Measurements from ENCODE around the gene PIR. TPM values are rescaled to one million over a fixed set of nuclear protein-coding genes. Genes with fewer than 3 reads are reported as not detected.
A peak's percentile ranks its signal among the peaks of the same experiment; 100 is the strongest.

The PIR gene
- total RNA-seq: 19.3 TPM

DNA sequence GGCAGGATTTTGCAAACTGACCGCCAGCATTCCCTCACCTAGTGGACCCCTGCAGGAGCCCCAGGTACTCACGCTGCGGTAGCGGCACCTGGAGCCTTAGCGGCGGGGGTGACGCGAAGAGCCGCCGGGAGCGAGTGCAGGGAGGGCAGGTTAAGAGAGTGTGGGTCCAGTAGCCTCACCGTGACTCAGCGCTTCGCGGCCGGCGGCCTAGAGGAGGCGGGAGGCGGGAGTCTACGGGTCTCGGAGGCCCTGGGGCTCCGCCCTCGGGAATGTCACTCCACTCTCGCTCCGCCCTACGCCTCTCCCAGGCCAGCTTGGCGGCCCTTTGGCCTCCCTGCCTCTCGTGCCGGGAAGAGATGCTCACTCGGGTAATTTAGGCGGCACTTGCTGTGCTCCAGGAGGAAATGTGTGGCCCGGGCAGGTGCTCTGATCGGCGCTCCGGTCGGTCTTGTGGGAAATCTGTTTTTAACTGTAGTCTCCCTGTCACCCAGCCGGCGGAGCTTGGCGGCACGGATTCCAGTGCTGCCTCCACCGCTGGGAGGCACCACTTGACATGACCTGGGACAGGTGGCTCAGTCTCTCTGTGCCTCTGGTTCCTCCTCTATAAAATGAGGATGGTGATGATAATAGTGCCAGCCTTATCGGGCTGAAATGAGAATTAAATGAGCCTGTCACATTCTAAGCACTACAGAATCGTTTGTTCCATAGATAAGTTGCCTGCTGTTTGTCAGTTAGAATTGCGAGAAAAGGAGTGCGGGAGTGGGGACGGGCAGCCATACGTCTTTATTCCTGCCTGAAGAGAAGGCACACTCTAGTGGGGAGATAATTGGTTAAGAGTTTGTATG is at the start of gene PIR:
TSS of gene PIR (minus strand) at position 216 of the 845 bp plus-strand sequence. CDS start 2,076 bp downstream, outside the sequence.
- DNase-seq (ENCODE audit: low spot score) (peak; percentile 88), ATAC-seq (peak; percentile 99)

DNA sequence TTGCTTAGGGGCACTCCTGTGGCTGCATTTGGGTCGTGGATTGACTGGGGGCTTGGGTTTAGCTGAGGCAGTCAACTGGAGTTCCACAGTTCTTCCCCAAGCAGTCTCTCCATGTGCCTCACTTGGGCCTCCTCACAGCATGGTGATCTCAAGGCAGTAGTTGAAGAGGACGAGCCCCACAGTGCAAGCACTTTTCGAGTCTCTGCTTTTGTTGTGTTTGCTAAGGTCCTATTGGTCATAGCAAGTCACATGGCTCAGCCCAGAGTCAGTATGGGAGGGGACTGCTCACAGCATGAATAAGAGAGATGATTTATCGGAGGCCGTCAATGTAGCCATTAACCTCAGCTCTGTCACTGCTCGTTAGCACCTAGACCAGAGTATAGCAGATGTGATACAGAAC is 37.2 kb upstream of the PIR start:
- no peak for DNase-seq (ENCODE audit: low spot score)
- no peak for ATAC-seq

DNA sequence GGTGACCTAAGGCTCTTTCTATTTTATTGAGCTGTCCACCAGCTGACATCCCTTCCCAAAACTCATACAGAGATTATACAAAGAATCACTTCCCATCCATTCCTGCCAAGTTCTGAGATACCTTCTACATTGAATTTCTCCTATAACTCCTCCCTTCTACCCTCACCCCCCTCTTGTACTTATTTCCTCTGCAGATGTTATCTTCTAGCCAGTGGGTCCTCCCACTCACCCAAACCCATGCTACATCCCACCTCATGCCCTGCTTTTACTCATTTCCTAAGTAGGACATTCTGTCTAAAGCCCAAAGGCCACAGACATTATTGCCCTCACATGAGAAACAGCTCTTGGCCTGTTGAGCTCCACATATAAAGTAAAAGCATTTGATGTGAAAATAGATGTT is 36.0 kb upstream of the PIR start:
- ATAC-seq (no peak), DNase-seq (ENCODE audit: low spot score) (no peak)

DNA sequence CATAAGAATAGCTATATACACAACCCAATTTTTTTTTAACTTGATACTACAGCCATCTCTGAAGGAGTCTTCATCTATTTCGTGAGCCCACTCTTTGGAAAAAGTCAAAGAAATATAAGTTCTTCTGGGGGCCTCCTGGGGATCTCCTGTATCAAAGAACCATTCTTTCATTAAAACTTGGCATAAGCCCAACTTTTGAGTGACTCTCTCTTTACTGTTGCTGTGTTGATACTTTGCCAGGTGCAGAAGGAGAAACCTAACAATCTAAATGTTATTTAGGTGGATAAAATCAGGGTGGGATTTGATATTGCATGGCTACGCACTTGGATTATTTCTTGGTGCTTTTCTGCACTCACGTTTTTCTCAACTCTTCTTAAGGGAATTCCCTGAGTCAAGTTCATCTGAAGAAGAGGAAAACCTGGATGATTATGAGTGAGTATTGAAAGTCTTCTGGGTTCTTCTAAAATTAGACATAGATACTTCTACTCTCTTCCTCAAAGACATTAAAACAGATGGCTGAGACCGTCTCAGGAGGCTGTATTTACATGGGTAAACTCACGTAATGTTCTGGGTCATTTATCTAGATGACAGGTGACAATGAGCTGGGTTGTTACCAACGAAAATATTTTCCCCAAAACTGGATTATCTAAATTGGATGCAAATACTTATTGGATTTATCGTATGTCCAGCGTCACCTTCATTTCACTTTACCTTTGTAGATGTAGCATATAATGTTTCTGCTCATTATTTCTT is 32.7 kb upstream of the PIR start:
- DNase-seq (ENCODE audit: low spot score) (no peak), ATAC-seq (no peak)

DNA sequence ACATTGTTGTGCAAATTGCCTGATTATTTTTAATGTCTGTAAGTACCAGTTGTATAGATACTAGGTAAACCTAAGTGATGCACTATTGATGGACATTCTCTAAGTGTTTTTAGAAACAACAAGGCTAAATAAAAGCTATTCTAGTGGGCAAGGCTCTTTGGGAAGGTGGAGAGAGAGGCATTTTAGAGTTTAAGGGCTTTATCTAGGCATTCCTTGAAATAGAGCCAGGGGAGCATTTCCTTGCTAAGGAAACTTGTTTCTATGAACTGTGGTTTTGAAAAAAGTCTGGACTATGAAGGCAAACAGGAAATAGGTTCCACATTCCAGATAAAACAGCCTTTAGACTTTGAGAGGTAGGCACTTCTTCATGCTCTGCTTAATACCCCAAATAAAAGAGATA is 31.3 kb upstream of the PIR start:
- DNase-seq (ENCODE audit: low spot score): no peak

DNA sequence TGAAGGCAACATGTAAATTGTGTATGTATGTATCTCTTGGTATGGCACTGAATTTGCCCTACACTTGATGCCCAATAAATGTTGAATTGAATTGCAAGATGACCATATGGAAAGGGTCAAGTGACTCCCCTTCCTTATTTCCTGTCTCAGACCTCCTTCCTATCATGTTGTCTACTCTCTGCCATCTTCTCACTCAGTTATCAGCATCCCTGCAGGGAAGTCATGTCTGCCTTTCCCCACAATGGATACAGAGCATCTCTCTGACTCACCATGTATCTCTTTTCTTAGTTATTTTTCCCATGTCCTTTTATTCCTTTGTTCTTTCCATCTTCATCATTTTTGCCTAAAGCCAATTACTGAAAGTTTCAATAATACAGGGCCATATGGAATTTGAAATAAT is 30.0 kb upstream of the PIR start:
- ATAC-seq (no peak), DNase-seq (ENCODE audit: low spot score) (no peak)

More for the DNA sequence above, 31.3 kb upstream of the PIR start:
- no peak for ATAC-seq

DNA sequence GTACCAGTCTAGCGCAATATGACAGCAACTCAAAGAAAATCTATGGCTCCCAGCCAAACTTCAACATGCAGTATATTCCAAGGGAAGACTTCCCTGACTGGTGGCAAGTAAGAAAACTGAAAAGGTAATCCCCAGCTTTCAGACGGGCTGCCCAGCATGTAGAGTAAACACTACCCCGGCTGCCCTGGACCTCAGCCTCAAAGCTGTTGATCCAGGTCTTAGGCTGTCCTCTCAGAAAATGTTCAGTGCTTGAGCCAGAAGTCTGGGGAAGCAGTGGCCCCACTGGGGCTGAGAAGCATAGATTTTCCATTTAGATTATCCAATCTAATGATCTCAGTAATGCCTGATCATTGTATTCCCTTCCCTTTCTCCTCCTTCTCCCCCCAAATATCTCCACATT is 29.3 kb upstream of the PIR start:
- no peak for ATAC-seq
- DNase-seq (ENCODE audit: low spot score): no peak

DNA sequence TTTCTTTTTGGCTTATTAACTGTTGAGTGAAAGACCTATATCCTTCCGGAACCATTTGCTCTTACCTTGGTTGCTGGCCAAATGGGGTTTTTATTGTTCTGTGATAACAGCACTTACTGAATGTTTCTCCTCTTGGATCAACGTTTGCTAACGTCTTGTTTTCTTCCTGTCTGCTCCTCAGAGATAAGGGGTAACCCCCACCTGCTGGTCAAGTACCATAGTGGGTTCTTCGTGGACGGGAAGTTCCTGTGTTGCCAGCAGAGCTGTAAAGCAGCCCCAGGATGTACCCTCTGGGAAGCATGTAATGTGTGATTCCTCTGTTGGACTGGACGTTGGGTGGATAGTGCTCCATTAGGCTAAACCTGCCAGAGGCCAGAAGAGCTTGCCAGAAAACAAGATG is 22.8 kb upstream of the PIR start:
- DNase-seq (ENCODE audit: low spot score) (no peak), ATAC-seq (no peak)

DNA sequence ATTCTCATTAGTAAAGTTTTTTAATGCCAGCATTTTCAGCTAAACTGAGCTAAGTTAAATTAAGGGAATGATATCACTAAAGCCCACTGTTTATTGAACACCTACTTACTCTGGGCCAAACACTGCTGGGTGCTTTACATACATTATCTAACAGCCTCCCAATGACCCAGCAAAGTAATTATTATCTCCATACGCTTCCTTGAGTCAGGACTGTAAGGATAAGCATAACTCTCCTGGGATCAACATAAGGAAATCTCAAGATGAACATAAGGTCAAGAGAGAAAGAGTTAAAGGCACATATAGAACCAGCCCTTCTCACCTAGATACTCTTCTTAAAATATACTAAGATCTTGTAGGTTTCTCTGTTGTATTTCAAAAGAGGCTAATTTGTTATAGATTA is 21.1 kb upstream of the PIR start:
- DNase-seq (ENCODE audit: low spot score): no peak
- ATAC-seq: no peak

DNA sequence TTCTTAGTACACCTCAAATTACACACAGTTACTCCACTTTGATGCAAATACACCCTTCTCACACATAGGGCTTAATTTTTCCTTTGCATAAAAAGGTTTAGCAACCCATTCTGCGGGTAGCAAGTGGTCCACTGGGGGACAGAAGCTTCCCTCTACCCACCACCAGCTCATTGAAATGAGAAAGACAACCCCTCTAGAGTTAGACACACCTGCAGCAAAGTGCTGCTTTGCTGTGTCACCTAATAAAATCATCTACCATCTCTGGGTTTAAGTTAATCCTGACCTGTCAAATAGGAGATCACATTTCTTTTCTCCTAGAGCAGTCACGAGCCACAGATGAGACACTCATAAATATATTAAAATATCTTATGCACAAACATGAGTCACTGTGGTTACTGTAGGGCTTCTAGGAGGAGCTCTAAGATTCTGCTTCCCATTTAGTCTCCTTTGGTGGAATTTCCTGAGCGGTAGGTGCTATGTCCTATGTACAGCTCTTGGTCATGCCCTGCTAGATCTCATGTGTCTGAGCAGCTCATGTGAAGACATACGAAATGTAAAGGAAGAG is 19.4 kb upstream of the PIR start:
- DNase-seq (ENCODE audit: low spot score): no peak
- no peak for ATAC-seq

DNA sequence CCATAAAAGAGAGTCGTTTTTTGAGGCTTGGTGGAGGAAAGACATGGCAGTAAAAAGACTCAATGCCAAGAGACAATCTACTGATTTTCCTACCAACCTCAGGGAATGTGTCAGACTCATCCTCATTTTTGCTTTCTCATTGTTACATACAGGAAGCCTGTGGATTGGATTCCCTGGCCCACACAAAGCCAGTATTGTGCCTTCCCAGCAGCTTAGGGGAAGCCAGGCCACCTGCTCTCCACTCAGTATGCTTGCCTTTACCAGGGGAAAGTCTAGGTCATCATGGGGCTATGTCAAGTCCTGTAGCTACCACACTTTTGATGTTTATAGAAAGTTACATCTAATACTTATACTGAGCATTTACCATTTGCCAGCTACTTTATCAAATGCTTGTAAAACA is 18.4 kb upstream of the PIR start:
- ATAC-seq (no peak), DNase-seq (ENCODE audit: low spot score) (no peak)

DNA sequence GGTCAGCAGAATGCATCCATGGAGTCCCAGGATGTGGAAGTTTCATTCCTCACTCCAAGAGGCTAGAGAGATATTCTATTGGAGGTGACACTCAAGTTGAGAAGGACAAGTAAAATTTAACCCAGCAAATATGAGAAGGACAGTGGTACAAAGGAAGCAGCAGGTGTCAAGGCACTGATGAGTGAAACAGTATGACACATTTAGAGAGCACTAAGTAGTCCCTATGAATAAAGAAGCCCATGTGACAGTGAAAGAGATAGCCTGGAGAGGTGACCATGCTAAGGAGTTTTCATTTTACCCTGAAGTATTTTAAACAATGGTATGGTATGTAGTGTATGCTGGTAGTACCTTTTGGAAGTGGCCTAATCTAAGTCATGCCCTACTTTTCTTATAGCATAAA is 16.7 kb upstream of the PIR start:
- no peak for DNase-seq (ENCODE audit: low spot score)
- no peak for ATAC-seq

DNA sequence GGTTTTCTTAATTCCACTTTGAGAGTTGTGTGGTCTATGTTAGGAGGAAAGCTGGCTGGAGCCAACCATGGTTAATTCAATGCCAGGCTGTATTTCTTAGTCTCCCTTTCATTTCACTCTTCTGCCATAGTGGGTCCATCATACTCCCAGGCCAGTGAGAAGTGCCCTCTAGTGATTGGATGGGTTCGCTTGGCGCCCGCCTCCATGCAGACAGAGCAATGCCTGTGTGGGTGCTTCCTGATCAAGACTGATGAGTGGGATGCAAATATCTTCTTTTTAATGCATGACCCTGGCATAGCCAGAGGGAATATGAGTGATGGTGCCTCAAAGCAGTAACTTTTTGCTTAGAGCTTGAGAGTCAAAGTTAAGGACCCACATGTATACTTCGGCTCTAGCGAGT is 13.9 kb upstream of the PIR start:
- DNase-seq (ENCODE audit: low spot score) (no peak), ATAC-seq (no peak)

DNA sequence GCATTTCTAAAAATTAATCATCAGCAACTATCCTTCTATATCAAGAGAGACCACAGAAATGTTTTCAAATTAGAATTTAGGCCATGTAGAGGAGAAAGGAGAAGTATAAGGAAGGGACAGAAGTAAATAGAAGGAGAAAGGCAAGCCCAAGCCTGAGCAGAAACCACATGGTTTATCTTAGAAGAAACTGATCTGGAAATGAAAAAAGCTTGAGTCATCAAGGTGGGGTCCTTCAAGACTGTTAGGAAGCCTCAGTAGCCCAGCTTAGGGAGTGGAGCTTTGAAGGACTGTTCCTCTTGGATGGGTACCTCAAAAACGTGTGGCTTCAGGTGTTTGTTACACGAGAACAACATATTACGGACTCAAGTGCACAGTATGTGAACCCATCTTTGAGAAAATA is 12.0 kb upstream of the PIR start:
- ATAC-seq (no peak), DNase-seq (ENCODE audit: low spot score) (no peak)

DNA sequence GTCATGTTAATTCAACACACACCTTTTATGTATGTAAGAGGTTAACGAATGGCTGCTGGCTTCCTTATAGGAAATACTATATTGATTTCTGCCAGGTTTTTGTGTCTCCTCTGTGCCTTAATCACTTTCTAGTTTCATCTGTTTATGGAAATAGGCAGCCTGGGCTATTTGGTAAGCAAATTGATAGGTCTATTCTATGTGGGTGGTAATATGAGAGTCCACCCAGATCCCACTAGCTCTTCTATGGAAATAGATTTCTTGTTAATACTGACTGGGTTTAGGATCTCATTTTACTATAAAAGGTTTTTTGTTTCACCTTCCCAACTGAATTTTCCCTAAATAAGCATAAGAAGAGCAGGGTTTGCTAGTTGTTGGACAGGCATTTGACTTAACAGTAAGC is 11.5 kb upstream of the PIR start:
- DNase-seq (ENCODE audit: low spot score): no peak

DNA sequence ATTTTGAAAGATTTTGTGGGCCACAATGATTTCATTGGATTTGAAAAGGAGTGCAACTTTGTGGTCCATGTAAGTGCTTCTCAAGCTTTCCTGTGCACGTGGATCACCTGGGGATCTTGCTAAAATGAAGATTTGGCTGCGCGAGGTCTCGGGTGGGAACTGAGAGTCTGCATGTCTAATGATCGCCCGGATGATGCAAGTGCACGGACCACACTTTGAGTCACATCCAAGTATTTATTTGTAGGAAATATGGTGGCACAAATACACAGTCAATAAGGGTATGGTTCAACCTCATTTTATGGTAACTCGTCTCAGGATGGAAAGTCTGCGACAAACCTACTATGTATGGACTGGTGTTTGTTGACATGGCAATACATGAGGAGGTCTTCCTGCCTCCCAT is 8.4 kb upstream of the PIR start:
- ATAC-seq: no peak
- no peak for DNase-seq (ENCODE audit: low spot score)

More for the DNA sequence above, 11.5 kb upstream of the PIR start:
- no peak for ATAC-seq

DNA sequence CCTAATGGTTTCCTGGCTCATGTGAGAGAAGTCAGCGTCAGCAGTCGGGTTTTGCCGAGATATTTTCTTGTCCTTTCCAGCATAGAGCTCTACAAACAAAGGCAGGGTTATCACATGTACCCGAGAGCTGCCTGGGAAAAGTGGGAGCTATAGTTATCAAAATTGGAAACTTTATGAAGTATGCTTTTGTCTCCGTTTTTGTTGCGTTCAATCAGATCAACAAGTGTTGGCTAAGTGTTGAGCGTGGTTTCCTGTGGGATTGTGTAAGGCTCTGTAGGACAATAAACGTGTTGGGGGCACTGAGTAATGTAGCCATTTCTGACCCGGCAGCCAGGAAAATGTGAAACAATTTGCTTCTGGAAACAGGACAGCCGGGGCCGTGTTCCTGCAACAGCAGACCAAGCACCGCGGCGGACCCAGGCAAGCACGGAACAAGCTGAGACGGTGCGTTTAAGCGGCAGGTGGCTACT is 7.4 kb upstream of the PIR start, which contains the start of gene BMX:
TSS of gene BMX (plus strand) at position 311 of the 470 bp plus-strand sequence. CDS start 7,547 bp downstream, outside the sequence.
- no peak for DNase-seq (ENCODE audit: low spot score)
- no peak for ATAC-seq

DNA sequence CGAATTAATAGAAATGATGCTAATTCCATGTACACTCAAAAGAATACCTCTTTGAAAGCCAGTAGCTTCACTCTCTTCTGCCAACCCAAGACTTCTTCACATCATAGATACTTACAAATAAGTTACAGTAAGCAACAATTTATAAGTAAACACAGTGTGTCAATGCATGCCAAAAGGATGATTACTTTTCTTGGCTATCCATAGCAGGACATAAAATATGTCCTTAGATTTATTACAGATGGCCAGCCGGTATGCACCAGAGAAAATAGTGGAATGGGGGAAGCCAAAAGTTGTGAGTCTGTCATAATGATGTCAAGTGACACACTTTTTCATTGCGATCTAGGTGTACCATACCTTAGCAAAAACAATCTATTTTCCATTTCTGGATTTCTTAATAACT is 6.8 kb upstream of the PIR start:
- ATAC-seq (no peak), DNase-seq (ENCODE audit: low spot score) (no peak)

DNA sequence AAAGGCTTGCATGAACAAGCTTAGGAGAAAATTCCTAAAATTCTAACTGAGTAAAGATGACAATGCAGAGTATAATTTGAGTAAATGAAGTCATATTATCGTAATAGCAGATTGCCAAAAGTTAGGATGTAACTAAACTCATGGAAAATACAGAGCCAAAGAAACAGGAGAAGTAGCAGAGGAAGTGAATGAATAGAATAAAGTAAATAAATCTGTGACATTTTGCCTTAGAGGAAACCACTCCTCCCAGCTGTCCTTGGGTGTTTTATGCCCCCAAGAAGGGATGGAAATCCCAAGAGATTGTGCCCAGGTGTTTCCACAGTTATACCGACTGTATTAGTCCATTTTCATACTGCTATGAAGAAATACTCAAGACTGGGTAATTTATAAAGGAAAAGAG is 5.6 kb upstream of the PIR start:
- DNase-seq (ENCODE audit: low spot score): no peak
- ATAC-seq: no peak

DNA sequence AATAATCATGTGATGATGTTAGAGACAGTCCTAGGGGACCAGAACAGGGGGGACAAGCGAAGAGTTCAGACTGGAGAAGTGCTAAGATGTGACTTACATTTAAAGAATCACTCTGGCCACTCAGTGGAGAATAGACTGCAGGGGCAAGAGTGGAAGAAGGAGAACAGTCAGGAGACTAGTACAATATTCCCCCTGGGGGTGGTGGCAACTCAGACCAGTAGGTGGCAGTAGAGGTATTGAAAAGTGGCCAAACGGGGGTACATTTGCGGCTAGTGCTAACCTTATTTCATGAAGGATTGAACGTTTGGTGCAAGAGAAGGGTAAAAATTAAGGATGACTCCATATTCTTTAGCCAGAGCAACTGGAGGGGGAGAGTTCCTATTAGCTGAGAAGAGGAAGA is 4.7 kb upstream of the PIR start:
- DNase-seq (ENCODE audit: low spot score) (peak; percentile 47), ATAC-seq (peak; percentile 63)

DNA sequence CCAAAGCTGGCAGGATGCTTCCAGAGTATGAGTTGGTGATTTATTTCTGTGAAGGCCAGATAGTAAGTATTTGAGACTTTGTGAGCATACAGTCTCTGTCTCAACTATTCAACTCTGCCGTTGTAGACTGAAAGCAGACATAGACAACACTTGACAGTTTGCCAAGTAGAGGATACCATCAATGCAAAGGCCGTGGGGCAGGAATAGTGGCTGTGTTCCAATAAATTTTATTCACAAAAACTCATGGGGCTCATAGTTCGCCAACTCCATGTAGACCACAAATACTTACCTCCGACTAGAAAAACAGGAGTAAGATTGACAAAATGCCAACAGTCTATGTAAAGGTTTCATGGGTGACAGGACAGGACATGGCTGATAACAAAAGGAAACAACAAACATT is 3.7 kb upstream of the PIR start:
- DNase-seq (ENCODE audit: low spot score) (no peak), ATAC-seq (no peak)

DNA sequence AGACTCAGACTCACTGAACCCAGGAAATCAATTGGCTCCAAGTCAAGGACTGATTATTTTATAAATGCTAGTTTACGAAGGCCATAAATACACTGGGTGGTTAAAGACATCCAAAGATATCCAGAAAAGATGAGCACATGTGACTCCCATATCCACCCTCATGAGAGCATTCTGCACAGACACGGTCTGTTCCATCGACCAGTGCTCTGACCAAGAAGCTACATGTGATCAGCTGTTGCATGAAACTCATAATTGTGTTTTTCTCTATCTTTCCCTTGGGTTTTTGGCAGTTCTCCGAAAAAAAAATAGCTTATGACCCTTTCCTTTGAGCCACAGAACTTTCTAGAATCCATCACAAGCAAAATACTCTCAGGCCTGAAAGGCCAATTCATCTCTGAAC is 2.7 kb upstream of the PIR start:
- DNase-seq (ENCODE audit: low spot score) (no peak), ATAC-seq (no peak)
